ENCODE measurements around the gene LMNTD2. TPM values are rescaled to one million over a fixed set of nuclear protein-coding genes. Genes with fewer than 3 reads are reported as not detected.

Gene LMNTD2
- total and polyA plus RNA-seq, 2 donors (not counting 3 experiments of a cell fraction or from before 2014, with no cell fraction given): 2.1 to 2.6 TPM

DNA sequence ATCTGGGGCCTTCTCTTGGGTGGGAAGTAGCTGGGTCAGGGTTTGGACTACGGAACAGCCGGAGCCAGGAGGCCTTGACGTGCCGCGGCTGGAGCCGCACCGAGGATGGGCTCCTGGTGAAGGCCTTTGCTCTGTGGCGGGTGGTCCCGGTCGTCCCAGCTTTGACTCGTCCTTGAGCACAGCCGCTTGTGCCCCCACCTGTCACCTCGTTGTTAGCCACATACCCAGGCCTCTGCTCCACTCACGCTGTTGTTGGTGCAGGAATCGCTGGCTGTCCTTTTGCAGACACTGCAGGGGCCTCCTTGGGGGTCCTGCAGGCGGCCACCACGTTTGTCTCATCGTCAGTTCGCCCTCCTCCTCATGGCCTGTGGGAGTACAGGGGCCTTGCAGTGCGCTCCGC lies 32.8 kb upstream of the LMNTD2 start:
- ChIA-PET POLR2A (no interaction called here), CTCF (no interaction called here)
- TF ChIP-seq POLR2A (IDR thresholded peaks at IDR 0.05; ENCODE audit: low read depth, low read length) (no peak), EZH2 (IDR thresholded peaks at IDR 0.05; ENCODE audit: borderline replicate concordance, low read depth, low read length, severe bottlenecking) (no peak), CTCF (IDR thresholded peaks at IDR 0.05; ENCODE audit: extremely low read depth in 1 of 2, insufficient read depth in 1 of 2, low read depth in 1 of 2, low read length in 2 of 2) (no peak), MYC (IDR thresholded peaks at IDR 0.05; ENCODE audit: low read depth, low read length) (no peak), JUN (IDR thresholded peaks at IDR 0.05; ENCODE audit: borderline replicate concordance, insufficient read depth, insufficient read length, low read depth) (no peak), POLR2AphosphoS5 (IDR thresholded peaks at IDR 0.05; ENCODE audit: insufficient read depth, low read depth, low read length) (no peak), GATA2 (IDR thresholded peaks at IDR 0.05; ENCODE audit: insufficient read depth, insufficient read length, low read depth, low read length) (no peak), FOS (IDR thresholded peaks at IDR 0.05; ENCODE audit: borderline replicate concordance, insufficient read depth, low read length) (no peak)
- TF ChIP-seq, protein P1, sequence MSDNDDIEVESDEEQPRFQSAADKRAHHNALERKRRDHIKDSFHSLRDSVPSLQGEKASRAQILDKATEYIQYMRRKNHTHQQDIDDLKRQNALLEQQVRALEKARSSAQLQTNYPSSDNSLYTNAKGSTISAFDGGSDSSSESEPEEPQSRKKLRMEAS (IDR thresholded peaks at IDR 0.05; ENCODE audit: insufficient read depth, insufficient read length): no peak
- Histone ChIP-seq H3K4me1 (ENCODE audit: control insufficient read depth, extremely low read depth, insufficient read depth, low read length) (no peaks in the 10 kb centered on the region), H3K9ac (replicated peaks; ENCODE audit: extremely low read depth, insufficient read depth, low read length) (no peak overlapping the region), H3K4me2 (ENCODE audit: insufficient read depth, low read length) (no peak overlapping the region), H3K4me3 (replicated peaks in 1 of 3; ENCODE audit: insufficient read depth in 1 of 3, low read depth in 1 of 3, low read length in 3 of 3) (no peak overlapping the region), H3K27ac (ENCODE audit: insufficient read depth, low read depth, low read length) (no peak overlapping the region), H2AFZ (ENCODE audit: low read depth, low read length) (no peak overlapping the region), H3K36me3 (ENCODE audit: control insufficient read depth in 2 of 2, extremely low read depth in 1 of 2, insufficient read depth in 2 of 2, low read length in 2 of 2) (peaks cover 24 to 48% of the 10 kb centered on the region in 2 experiments), H3K9me3 (replicated peaks; ENCODE audit: control insufficient read depth, insufficient read depth, low read length) (no peaks in the 10 kb centered on the region), H4K20me1 (replicated peaks; ENCODE audit: control insufficient read depth, extremely low read depth, insufficient read depth, low read length) (no peaks in the 10 kb centered on the region), H3K27me3 (ENCODE audit: control insufficient read depth in 2 of 2, insufficient read depth in 2 of 2, low read length in 2 of 2) (no peaks in the 10 kb centered on the region), H3K79me2 (ENCODE audit: control insufficient read depth, insufficient read depth, low read length) (peaks cover 7% of the 10 kb centered on the region), H3K9me1 (replicated peaks; ENCODE audit: control insufficient read depth, extremely low read depth, insufficient read depth, low read length) (no peaks in the 10 kb centered on the region)
- DNase-seq (ENCODE audit: low read depth, low spot score) (no peak), FAIRE-seq (no peak)
- intact Hi-C loops (cut with micrococcal nuclease): no loop called here
- BruUV-seq (replicated peaks): no TSS peak
- dilution Hi-C loops (cut with MboI; ENCODE audit: extremely low pct_ligation_motif_present, low sequenced_read_pairs): no loop called here
